MM.1S (cell line): ENCODE results near the gene UTS2B.

ENCODE experiments used
- DNase-seq: peaks from one replicate; pipeline ENCODE4 v3.0.0-alpha.2; 2015
- H2AFZ ChIP-seq: fragments of 300-600 bp; sonication (generic); 2 replicates; pipeline ENCODE4 v1.6.0; 2016; ENCODE audit warnings: antibody characterized with exemption, low read length
- H3F3A ChIP-seq: fragments of 300-600 bp; sonication (generic); 2 replicates; pipeline ENCODE4 v1.6.1; 2016; ENCODE audit warnings: mild to moderate bottlenecking, antibody characterized with exemption, low read length, moderate library complexity, mixed read lengths; ENCODE audit not compliant: insufficient read depth
- H3K27ac ChIP-seq: fragments of 300-600 bp; sonication (generic); 2 replicates; pipeline ENCODE4 v1.5.1; 2016; ENCODE audit warnings: mild to moderate bottlenecking, low read length
- H3K27me3 ChIP-seq: fragments of 300-600 bp; sonication (generic); replicated peaks from 2 replicates; pipeline ENCODE4 v1.6.0; 2016; ENCODE audit warnings: low read length; ENCODE audit not compliant: insufficient read depth
- H3K36me3 ChIP-seq: fragments of 300-600 bp; sonication (generic); replicated peaks from 2 replicates; pipeline ENCODE4 v1.6.1; 2016; ENCODE audit warnings: mild to moderate bottlenecking, low read length, mixed read lengths; ENCODE audit not compliant: insufficient read depth
- H3K4me1 ChIP-seq: fragments of 300-600 bp; sonication (generic); 2 replicates; pipeline ENCODE4 v1.6.1; 2016; ENCODE audit warnings: low read length, mixed read lengths
- H3K4me2 ChIP-seq: fragments of 300-600 bp; sonication (generic); 2 replicates; pipeline ENCODE4 v1.6.0; 2016; ENCODE audit warnings: low read depth, low read length
- H3K4me3 ChIP-seq: fragments of 300-600 bp; sonication (generic); 2 replicates; pipeline ENCODE4 v1.5.1; 2016; ENCODE audit warnings: low read length, mixed read lengths
- H3K79me2 ChIP-seq: fragments of 300-600 bp; sonication (generic); 2 replicates; pipeline ENCODE4 v1.6.1; 2016; ENCODE audit warnings: mixed run types, low read length, mixed read lengths
- H3K9ac ChIP-seq: fragments of 300-600 bp; sonication (generic); 2 replicates; pipeline ENCODE4 v1.6.1; 2016; ENCODE audit warnings: low read length, mixed read lengths
- H3K9me2 ChIP-seq: fragments of 300-600 bp; sonication (generic); replicated peaks from 2 replicates; pipeline ENCODE4 v1.6.1; 2016; ENCODE audit warnings: mild to moderate bottlenecking, low read length, mixed read lengths; ENCODE audit not compliant: insufficient read depth
- H3K9me3 ChIP-seq: fragments of 300-600 bp; sonication (generic); replicated peaks from 2 replicates; pipeline ENCODE4 v1.6.1; 2016; ENCODE audit warnings: mild to moderate bottlenecking, low read length, mixed read lengths; ENCODE audit not compliant: insufficient read depth
- H4K20me1 ChIP-seq: fragments of 300-600 bp; sonication (generic); 2 replicates; pipeline ENCODE4 v1.6.1; 2016; ENCODE audit warnings: mild to moderate bottlenecking, low read length, moderate library complexity, mixed read lengths; ENCODE audit not compliant: insufficient read depth
- CTCF ChIP-seq: fragments of 300-600 bp; sonication (generic); IDR thresholded peaks from 2 replicates; pipeline ENCODE4 v1.5.1; 2016; ENCODE audit warnings: antibody characterized with exemption, low read length, mixed read lengths
- EZH2 ChIP-seq: fragments of 300-600 bp; sonication (generic); optimal IDR thresholded peaks from 2 replicates; pipeline ENCODE3; 2017; ENCODE audit warnings: low read depth, mild to moderate bottlenecking, antibody characterized with exemption, low read length, mixed read lengths
- EZH2phosphoT487 ChIP-seq: fragments of 300-600 bp; sonication (generic); IDR thresholded peaks from 2 replicates; pipeline ENCODE4 v1.6.1; 2018; ENCODE audit warnings: antibody characterized with exemption, low read length

UTS2B gene

GRCh38 chr3:191355406-191355805 is 25.1 kb upstream of the UTS2B start:
- Histone ChIP-seq H3K4me2 (no peak overlapping the region), H3F3A (no peaks in the 10 kb centered on the region), H3K9ac (no peak overlapping the region), H3K4me1 (no peaks in the 10 kb centered on the region), H2AFZ (no peak overlapping the region), H3K9me3 (no peaks in the 10 kb centered on the region), H4K20me1 (0 out of 2 replicates have a peak, but pooled peaks cover 2% of the 10 kb centered on the region), H3K27ac (no peak overlapping the region), H3K27me3 (no peaks in the 10 kb centered on the region), H3K36me3 (0 out of 2 replicates have a peak, but pooled peaks cover under 1% of the 10 kb centered on the region), H3K4me3 (no peak overlapping the region), H3K9me2 (no peaks in the 10 kb centered on the region), H3K79me2 (peaks cover 60% of the 10 kb centered on the region)
- DNase-seq: no peak
- TF ChIP-seq EZH2phosphoT487 (no peak), EZH2 (no peak), CTCF (no peak)

GRCh38 chr3:191353022-191353777 is 22.9 kb upstream of the UTS2B start:
- DNase-seq: no peak
- H2AFZ ChIP-seq: no peak overlapping the region
- H3K9me2 ChIP-seq: no peaks in the 10 kb centered on the region
- no peaks in the 10 kb centered on the region for H3K27me3 ChIP-seq
- TF ChIP-seq CTCF (no peak), EZH2phosphoT487 (no peak), EZH2 (no peak)
- no peak overlapping the region for H3K27ac ChIP-seq
- H3K9ac ChIP-seq: no peak overlapping the region
- no peaks in the 10 kb centered on the region for H3K4me1 ChIP-seq
- no peaks in the 10 kb centered on the region for H3K9me3 ChIP-seq
- H3K4me3 ChIP-seq: no peak overlapping the region
- H3K36me3 ChIP-seq: no peaks in the 10 kb centered on the region
- no peak overlapping the region for H3K4me2 ChIP-seq
- 0 out of 2 replicates have a peak, but pooled peaks cover 2% of the 10 kb centered on the region for H4K20me1 ChIP-seq
- H3F3A ChIP-seq: no peaks in the 10 kb centered on the region
- peaks cover 83% of the 10 kb centered on the region for H3K79me2 ChIP-seq

GRCh38 chr3:191352014-191352413 is 21.7 kb upstream of the UTS2B start:
- H3F3A ChIP-seq: no peaks in the 10 kb centered on the region
- H3K4me1 ChIP-seq: no peaks in the 10 kb centered on the region
- 0 out of 2 replicates have a peak, but pooled peaks cover 2% of the 10 kb centered on the region for H4K20me1 ChIP-seq
- H3K9me3 ChIP-seq: no peaks in the 10 kb centered on the region
- no peak overlapping the region for H2AFZ ChIP-seq
- no peaks in the 10 kb centered on the region for H3K9me2 ChIP-seq
- H3K27ac ChIP-seq: no peak overlapping the region
- no peak overlapping the region for H3K4me2 ChIP-seq
- H3K27me3 ChIP-seq: no peaks in the 10 kb centered on the region
- H3K79me2 ChIP-seq: peaks cover 94% of the 10 kb centered on the region
- DNase-seq: no peak
- TF ChIP-seq CTCF: no peak
- no peak for TF ChIP-seq EZH2
- H3K36me3 ChIP-seq: no peaks in the 10 kb centered on the region
- H3K9ac ChIP-seq: no peak overlapping the region
- H3K4me3 ChIP-seq: no peak overlapping the region
